ENCODE data around the gene SETD5.

SETD5 gene

DNA sequence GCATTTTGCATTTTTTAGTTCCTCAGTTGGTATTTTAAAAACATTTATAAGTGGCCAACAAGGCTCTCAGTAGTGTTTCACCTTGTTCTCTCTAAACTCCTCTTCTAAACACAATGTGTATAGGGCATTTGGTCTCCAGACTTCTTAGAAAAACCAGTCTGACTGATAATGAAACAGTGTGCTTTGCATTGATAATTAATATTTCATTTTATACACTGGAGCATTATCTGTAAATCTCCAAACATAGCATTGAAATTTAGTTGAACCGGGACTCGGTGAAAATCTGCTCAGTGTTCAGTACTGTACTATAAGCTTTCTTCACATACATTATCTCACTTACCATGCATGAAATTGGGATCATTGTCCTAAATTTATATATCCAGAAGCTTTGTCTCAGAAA, 53.6 kb downstream of the SETD5 start:
- Histone ChIP-seq H4K20me1 (ENCODE audit: insufficient read depth, low read length) (peaks cover 7% of the 10 kb centered on the region; the same call in 1 of the 2 replicates), H3K4me2 (ENCODE audit: insufficient read depth, low read length) (no peak overlapping the region), H3K4me1 (ENCODE audit: insufficient read depth, low read length) (no peaks in the 10 kb centered on the region), H3K27me3 (ENCODE audit: insufficient read depth, low read length, poor library complexity) (no peaks in the 10 kb centered on the region), H3K9ac (ENCODE audit: low read depth, low read length) (no peak overlapping the region), H3K36me3 (ENCODE audit: insufficient read depth, low read length) (peaks cover 94% of the 10 kb centered on the region), H3K4me3 (ENCODE audit: low read depth in 1 of 2, low read length in 2 of 2) (no peak overlapping the region), H3K9me3 (ENCODE audit: insufficient read depth, low read length, severe bottlenecking) (no peaks in the 10 kb centered on the region), H3K79me2 (ENCODE audit: insufficient read depth, low read length) (0 out of 2 replicates have a peak, but pooled peaks cover 11% of the 10 kb centered on the region), H3K27ac (ENCODE audit: low read length) (no peak overlapping the region), H2AFZ (ENCODE audit: low read depth, low read length) (no peak overlapping the region)
- no peak for ATAC-seq (ENCODE audit: insufficient read depth, low read depth)
- no peak for TF ChIP-seq EZH2 (IDR thresholded peaks at IDR 0.05; ENCODE audit: borderline replicate concordance, low read depth, low read length, severe bottlenecking)
- TF ChIP-seq, protein P1, sequence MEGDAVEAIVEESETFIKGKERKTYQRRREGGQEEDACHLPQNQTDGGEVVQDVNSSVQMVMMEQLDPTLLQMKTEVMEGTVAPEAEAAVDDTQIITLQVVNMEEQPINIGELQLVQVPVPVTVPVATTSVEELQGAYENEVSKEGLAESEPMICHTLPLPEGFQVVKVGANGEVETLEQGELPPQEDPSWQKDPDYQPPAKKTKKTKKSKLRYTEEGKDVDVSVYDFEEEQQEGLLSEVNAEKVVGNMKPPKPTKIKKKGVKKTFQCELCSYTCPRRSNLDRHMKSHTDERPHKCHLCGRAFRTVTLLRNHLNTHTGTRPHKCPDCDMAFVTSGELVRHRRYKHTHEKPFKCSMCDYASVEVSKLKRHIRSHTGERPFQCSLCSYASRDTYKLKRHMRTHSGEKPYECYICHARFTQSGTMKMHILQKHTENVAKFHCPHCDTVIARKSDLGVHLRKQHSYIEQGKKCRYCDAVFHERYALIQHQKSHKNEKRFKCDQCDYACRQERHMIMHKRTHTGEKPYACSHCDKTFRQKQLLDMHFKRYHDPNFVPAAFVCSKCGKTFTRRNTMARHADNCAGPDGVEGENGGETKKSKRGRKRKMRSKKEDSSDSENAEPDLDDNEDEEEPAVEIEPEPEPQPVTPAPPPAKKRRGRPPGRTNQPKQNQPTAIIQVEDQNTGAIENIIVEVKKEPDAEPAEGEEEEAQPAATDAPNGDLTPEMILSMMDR (IDR thresholded peaks at IDR 0.05; ENCODE audit: borderline replicate concordance, extremely low read depth, low read length, poor library complexity, severe bottlenecking) = no peak
- DNase-seq = no peak

DNA sequence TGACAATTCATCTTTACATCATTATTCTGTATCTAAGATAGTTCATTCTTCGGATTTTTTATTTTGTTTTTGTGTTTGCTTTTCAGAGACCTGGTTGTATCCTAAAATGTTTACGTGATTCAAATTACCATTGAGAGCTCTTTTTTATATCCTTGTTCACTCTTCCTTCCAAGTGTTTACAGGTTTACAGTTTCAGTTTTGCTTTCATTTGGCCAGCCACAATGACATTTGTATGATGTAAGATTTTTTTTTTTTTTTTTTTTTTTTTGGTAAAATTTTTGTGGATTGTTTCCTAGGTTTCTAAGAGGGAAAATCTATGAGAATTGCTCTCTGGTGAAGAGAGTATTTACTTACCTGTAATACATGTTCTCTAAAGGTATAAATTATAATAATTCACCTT, 55.0 kb downstream of the SETD5 start:
- Histone ChIP-seq H3K27ac (ENCODE audit: low read length) (no peak overlapping the region), H2AFZ (ENCODE audit: low read depth, low read length) (no peak overlapping the region), H3K36me3 (ENCODE audit: insufficient read depth, low read length) (peaks cover 92% of the 10 kb centered on the region), H3K4me2 (ENCODE audit: insufficient read depth, low read length) (no peak overlapping the region), H3K4me1 (ENCODE audit: insufficient read depth, low read length) (no peaks in the 10 kb centered on the region), H4K20me1 (ENCODE audit: insufficient read depth, low read length) (peaks cover 7% of the 10 kb centered on the region; the same call in 1 of the 2 replicates), H3K79me2 (ENCODE audit: insufficient read depth, low read length) (0 out of 2 replicates have a peak, but pooled peaks cover 11% of the 10 kb centered on the region), H3K9ac (ENCODE audit: low read depth, low read length) (no peak overlapping the region), H3K4me3 (ENCODE audit: low read depth in 1 of 2, low read length in 2 of 2) (no peak overlapping the region), H3K27me3 (ENCODE audit: insufficient read depth, low read length, poor library complexity) (no peaks in the 10 kb centered on the region), H3K9me3 (ENCODE audit: insufficient read depth, low read length, severe bottlenecking) (no peaks in the 10 kb centered on the region)
- DNase-seq (no peak), ATAC-seq (ENCODE audit: insufficient read depth, low read depth) (peak; percentile 54)
- TF ChIP-seq EZH2 (IDR thresholded peaks at IDR 0.05; ENCODE audit: borderline replicate concordance, low read depth, low read length, severe bottlenecking) = no peak
- TF ChIP-seq, protein P1 (IDR thresholded peaks at IDR 0.05; ENCODE audit: borderline replicate concordance, extremely low read depth, low read length, poor library complexity, severe bottlenecking) = no peak

DNA sequence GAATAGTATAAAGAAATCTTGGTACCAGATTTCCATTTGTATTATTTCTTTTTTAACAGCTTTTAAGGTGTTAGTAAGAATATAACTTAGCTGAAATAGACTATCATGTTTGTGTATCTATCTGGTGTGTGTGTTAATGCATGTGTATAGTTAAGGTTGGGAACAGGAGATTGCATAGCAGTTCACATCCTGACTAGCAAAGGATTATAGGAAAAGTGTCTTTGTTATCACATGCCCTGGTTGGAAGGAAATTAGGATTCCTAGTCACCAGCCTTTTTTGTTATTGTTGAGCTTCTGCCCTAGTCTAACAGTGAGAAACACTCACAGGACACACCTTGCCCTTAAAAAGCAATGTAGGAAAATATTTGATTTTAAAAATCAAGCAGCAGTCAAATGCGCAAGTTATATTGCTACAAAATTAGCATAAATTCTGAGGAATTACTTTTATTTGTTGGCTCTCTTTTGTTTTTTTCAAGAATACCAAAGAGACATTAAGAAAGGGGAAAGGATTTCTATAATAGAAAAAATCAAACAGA, 58.2 kb downstream of the SETD5 start:
- DNase-seq (no peak), ATAC-seq (ENCODE audit: insufficient read depth, low read depth) (no peak)
- Histone ChIP-seq H3K4me1 (ENCODE audit: insufficient read depth, low read length) (no peaks in the 10 kb centered on the region), H3K9ac (ENCODE audit: low read depth, low read length) (no peak overlapping the region), H3K9me3 (ENCODE audit: insufficient read depth, low read length, severe bottlenecking) (no peaks in the 10 kb centered on the region), H3K4me3 (ENCODE audit: low read depth in 1 of 2, low read length in 2 of 2) (no peak overlapping the region), H3K27me3 (ENCODE audit: insufficient read depth, low read length, poor library complexity) (no peaks in the 10 kb centered on the region), H3K79me2 (ENCODE audit: insufficient read depth, low read length) (0 out of 2 replicates have a peak, but pooled peaks cover 6% of the 10 kb centered on the region), H3K4me2 (ENCODE audit: insufficient read depth, low read length) (no peak overlapping the region), H3K36me3 (ENCODE audit: insufficient read depth, low read length) (peaks cover 91% of the 10 kb centered on the region), H4K20me1 (ENCODE audit: insufficient read depth, low read length) (no peaks in the 10 kb centered on the region; the same call in 1 of the 2 replicates), H2AFZ (ENCODE audit: low read depth, low read length) (no peak overlapping the region), H3K27ac (ENCODE audit: low read length) (no peak overlapping the region)
- TF ChIP-seq EZH2 (IDR thresholded peaks at IDR 0.05; ENCODE audit: borderline replicate concordance, low read depth, low read length, severe bottlenecking) = no peak
- TF ChIP-seq, protein P1 (IDR thresholded peaks at IDR 0.05; ENCODE audit: borderline replicate concordance, extremely low read depth, low read length, poor library complexity, severe bottlenecking) = no peak

Data from DND-41 (cell line).